Panc1 (cell line): ENCODE measurements around the gene HTR3E.

Experiments
- SIN3A ChIP-seq: IDR thresholded peaks from 2 replicates; pipeline ENCODE4 v1.6.1; 2012; ENCODE audit warnings: low read depth, mild to moderate bottlenecking, low read length, moderate library complexity, borderline replicate concordance; ENCODE audit not compliant: insufficient read depth
- TCF7L2 ChIP-seq: IDR thresholded peaks from 2 replicates; pipeline ENCODE4 v1.6.1; 2011; ENCODE audit warnings: mild to moderate bottlenecking, low read depth, low read length, inconsistent platforms
- TF ChIP-seq, protein P1 (sequence below): fragments of 450-650 bp; IDR thresholded peaks from 2 replicates; pipeline ENCODE4 v1.5.1; 2017; ENCODE audit warnings: mild to moderate bottlenecking
- TF ChIP-seq, protein P2 (sequence below), 2 experiments: IDR thresholded peaks; 2 replicates each; pipeline ENCODE4 v1.6.1; 2011 to 2012; ENCODE audit warnings: low read depth in 2 of 2, control low read depth in 1 of 2, low read length in 1 of 2, mild to moderate bottlenecking in 1 of 2, moderate library complexity in 1 of 2; ENCODE audit not compliant: insufficient read depth in 1 of 2

DNA sequence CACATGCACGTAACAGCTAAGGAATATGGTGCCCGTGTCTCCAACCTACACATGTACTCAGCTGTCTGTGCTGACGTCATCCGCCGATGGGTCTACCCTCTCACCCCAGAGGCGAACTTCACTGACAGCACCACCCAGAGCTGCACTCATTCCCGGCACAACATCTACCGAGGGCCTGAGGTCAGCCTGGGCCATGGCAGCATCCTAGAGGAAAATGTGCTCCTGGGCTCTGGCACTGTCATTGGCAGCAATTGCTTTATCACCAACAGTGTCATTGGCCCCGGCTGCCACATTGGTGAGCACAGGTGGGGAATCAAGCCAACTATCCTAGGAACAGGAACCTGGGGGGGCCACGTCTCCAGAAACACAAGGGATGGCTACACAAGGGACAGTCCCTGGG, 43.6 kb downstream of the HTR3E start:
- no peak for TF ChIP-seq SIN3A
- TF ChIP-seq, protein P1, sequence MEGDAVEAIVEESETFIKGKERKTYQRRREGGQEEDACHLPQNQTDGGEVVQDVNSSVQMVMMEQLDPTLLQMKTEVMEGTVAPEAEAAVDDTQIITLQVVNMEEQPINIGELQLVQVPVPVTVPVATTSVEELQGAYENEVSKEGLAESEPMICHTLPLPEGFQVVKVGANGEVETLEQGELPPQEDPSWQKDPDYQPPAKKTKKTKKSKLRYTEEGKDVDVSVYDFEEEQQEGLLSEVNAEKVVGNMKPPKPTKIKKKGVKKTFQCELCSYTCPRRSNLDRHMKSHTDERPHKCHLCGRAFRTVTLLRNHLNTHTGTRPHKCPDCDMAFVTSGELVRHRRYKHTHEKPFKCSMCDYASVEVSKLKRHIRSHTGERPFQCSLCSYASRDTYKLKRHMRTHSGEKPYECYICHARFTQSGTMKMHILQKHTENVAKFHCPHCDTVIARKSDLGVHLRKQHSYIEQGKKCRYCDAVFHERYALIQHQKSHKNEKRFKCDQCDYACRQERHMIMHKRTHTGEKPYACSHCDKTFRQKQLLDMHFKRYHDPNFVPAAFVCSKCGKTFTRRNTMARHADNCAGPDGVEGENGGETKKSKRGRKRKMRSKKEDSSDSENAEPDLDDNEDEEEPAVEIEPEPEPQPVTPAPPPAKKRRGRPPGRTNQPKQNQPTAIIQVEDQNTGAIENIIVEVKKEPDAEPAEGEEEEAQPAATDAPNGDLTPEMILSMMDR: no peak
- TF ChIP-seq, protein P2, sequence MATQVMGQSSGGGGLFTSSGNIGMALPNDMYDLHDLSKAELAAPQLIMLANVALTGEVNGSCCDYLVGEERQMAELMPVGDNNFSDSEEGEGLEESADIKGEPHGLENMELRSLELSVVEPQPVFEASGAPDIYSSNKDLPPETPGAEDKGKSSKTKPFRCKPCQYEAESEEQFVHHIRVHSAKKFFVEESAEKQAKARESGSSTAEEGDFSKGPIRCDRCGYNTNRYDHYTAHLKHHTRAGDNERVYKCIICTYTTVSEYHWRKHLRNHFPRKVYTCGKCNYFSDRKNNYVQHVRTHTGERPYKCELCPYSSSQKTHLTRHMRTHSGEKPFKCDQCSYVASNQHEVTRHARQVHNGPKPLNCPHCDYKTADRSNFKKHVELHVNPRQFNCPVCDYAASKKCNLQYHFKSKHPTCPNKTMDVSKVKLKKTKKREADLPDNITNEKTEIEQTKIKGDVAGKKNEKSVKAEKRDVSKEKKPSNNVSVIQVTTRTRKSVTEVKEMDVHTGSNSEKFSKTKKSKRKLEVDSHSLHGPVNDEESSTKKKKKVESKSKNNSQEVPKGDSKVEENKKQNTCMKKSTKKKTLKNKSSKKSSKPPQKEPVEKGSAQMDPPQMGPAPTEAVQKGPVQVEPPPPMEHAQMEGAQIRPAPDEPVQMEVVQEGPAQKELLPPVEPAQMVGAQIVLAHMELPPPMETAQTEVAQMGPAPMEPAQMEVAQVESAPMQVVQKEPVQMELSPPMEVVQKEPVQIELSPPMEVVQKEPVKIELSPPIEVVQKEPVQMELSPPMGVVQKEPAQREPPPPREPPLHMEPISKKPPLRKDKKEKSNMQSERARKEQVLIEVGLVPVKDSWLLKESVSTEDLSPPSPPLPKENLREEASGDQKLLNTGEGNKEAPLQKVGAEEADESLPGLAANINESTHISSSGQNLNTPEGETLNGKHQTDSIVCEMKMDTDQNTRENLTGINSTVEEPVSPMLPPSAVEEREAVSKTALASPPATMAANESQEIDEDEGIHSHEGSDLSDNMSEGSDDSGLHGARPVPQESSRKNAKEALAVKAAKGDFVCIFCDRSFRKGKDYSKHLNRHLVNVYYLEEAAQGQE (IDR thresholded peaks at IDR 0.05; ENCODE audit: insufficient read depth in 1 of 2, low read depth in 2 of 2, low read length in 1 of 2): no peak
- TF ChIP-seq TCF7L2: no peak
